H1 (cell line): ENCODE results near the gene NR3C2. TPM values are rescaled to one million over a fixed set of nuclear protein-coding genes. Genes with fewer than 3 reads are reported as not detected.

Source experiments
- CTCF ChIA-PET: fragments of 300-600 bp; sonication (Branson Sonifier 250); formaldehyde crosslinking; loops from one replicate; lab custom pipeline; 2021; ENCODE audit not compliant: partially characterized antibody; lab: Charles Lee
- POLR2A ChIA-PET: fragments of 300-600 bp; sonication (Branson Sonifier 250); formaldehyde crosslinking; loops from one replicate; lab custom pipeline; 2021; ENCODE audit warnings: inconsistent platforms; ENCODE audit not compliant: partially characterized antibody; lab: Charles Lee
- DNase-seq, 2 experiments: peaks; one replicate each; pipeline versions ENCODE4 v3.0.0 to v3.0.0-alpha.2; 2010 to 2022; ENCODE audit warnings: low spot score in 2 of 2, low read depth in 1 of 2, mixed read lengths in 1 of 2
- FAIRE-seq: peaks from 2 replicates; lab custom pipeline; 2011; peaks lifted over from hg19 to GRCh38; lab: Jason Lieb, UNC
- H2AFZ ChIP-seq: 2 replicates; pipeline ENCODE4 v1.8.1; 2012; ENCODE audit warnings: low read length, inconsistent platforms
- H2AK5ac ChIP-seq: 2 replicates; pipeline ENCODE4 v1.6.1; 2013; ENCODE audit warnings: low read depth, low read length
- H2BK120ac ChIP-seq: replicated peaks from 2 replicates; pipeline ENCODE3; 2013; ENCODE audit warnings: low read depth, low read length, inconsistent platforms
- H2BK12ac ChIP-seq: 2 replicates; pipeline ENCODE4 v1.6.1; 2013; ENCODE audit warnings: low read depth, low read length
- H2BK15ac ChIP-seq: 2 replicates; pipeline ENCODE4 v1.6.1; 2013; ENCODE audit warnings: low read length
- H2BK20ac ChIP-seq: 2 replicates; pipeline ENCODE4 v1.6.1; 2013; ENCODE audit warnings: low read length
- H2BK5ac ChIP-seq: 2 replicates; pipeline ENCODE4 v1.6.1; 2013; ENCODE audit warnings: low read depth, low read length
- H3K14ac ChIP-seq: 2 replicates; pipeline ENCODE4 v1.6.1; 2013; ENCODE audit warnings: inconsistent platforms; ENCODE audit not compliant: insufficient read length
- H3K18ac ChIP-seq: 2 replicates; pipeline ENCODE4 v1.6.1; 2013; ENCODE audit warnings: low read length; ENCODE audit errors: extremely low read depth
- H3K23ac ChIP-seq: 2 replicates; pipeline ENCODE4 v1.6.1; 2013; ENCODE audit warnings: inconsistent platforms; ENCODE audit not compliant: insufficient read length
- H3K23me2 ChIP-seq: 2 replicates; pipeline ENCODE4 v1.6.1; 2013; ENCODE audit warnings: low read depth, low read length
- H3K27ac ChIP-seq: 2 replicates; pipeline ENCODE4 v1.6.1; 2011; ENCODE audit warnings: low read depth, low read length, inconsistent platforms
- H3K27me3 ChIP-seq, 4 experiments: replicated peaks in 1 of 4; 1 replicate in 1 of 4; 2 replicates in 3 of 4; pipeline versions ENCODE4 v1.6.1 to v1.8.1; 2011 to 2013; ENCODE audit warnings: low read length in 3 of 4, mild to moderate bottlenecking in 3 of 4, inconsistent platforms in 2 of 4, mixed read lengths in 2 of 4, moderate library complexity in 1 of 4; ENCODE audit not compliant: control insufficient read depth in 3 of 4, insufficient read depth in 3 of 4; ENCODE audit errors: extremely low read depth in 1 of 4
- H3K36me3 ChIP-seq, 4 experiments: 2 replicates each; pipeline versions ENCODE4 v1.6.1 to v1.8.1; 2011 to 2013; ENCODE audit warnings: mild to moderate bottlenecking in 4 of 4, low read length in 3 of 4, moderate library complexity in 2 of 4, control low read depth in 1 of 4, inconsistent platforms in 1 of 4; ENCODE audit not compliant: insufficient read depth in 4 of 4, control insufficient read depth in 2 of 4
- H3K4ac ChIP-seq: replicated peaks from 2 replicates; pipeline ENCODE3; 2013; ENCODE audit warnings: low read length, low read depth, mixed read lengths, inconsistent platforms; ENCODE audit not compliant: insufficient read length
- H3K4me1 ChIP-seq, 4 experiments: replicated peaks in 1 of 4; 1 replicate in 1 of 4; 2 replicates in 3 of 4; pipeline versions ENCODE4 v1.6.1 to v1.8.1; 2011 to 2013; ENCODE audit warnings: low read length in 3 of 4, inconsistent platforms in 2 of 4, mixed read lengths in 1 of 4; ENCODE audit not compliant: insufficient read depth in 4 of 4, control insufficient read depth in 3 of 4
- H3K4me2 ChIP-seq, 2 experiments: 2 replicates each; pipeline versions ENCODE4 v1.6.1 to v1.8.1; 2011 to 2013; ENCODE audit warnings: low read depth in 2 of 2, low read length in 2 of 2, control low read depth in 1 of 2, inconsistent platforms in 1 of 2, mild to moderate bottlenecking in 1 of 2; ENCODE audit not compliant: insufficient read depth in 1 of 2
- H3K4me3 ChIP-seq, 4 experiments: fragments of 200-600, 300-600 bp in 1 of 4; sonication (generic), shearing (Covaris generic), sonication (Bioruptor Twin) in 1 of 4; 2 replicates each; pipeline versions ENCODE4 v1.5.1 to v1.8.1; 2011 to 2016; ENCODE audit warnings: low read length in 4 of 4, low read depth in 3 of 4, control low read depth in 2 of 4, inconsistent platforms in 2 of 4, mild to moderate bottlenecking in 2 of 4, mixed read lengths in 1 of 4, moderate library complexity in 1 of 4; ENCODE audit not compliant: insufficient read depth in 2 of 4; ENCODE audit errors: extremely low read depth in 1 of 4
- H3K56ac ChIP-seq: replicated peaks from 2 replicates; pipeline ENCODE3; 2013; ENCODE audit warnings: low read depth, mild to moderate bottlenecking, mixed read lengths, low read length, inconsistent platforms; ENCODE audit not compliant: insufficient read length
- H3K79me1 ChIP-seq: 2 replicates; pipeline ENCODE4 v1.6.1; 2013; ENCODE audit warnings: low read depth, low read length, control low read depth
- H3K79me2 ChIP-seq, 2 experiments: 2 replicates each; pipeline versions ENCODE4 v1.6.1 to v1.8.1; 2012 to 2013; ENCODE audit warnings: low read length in 2 of 2, mild to moderate bottlenecking in 2 of 2, inconsistent platforms in 1 of 2; ENCODE audit not compliant: insufficient read depth in 2 of 2, control insufficient read depth in 1 of 2
- H3K9ac ChIP-seq, 4 experiments: replicated peaks in 1 of 4; 1 replicate in 1 of 4; 2 replicates in 3 of 4; pipeline versions ENCODE4 v1.6.1 to v1.8.1; 2011 to 2013; ENCODE audit warnings: low read depth in 3 of 4, low read length in 3 of 4, control low read depth in 2 of 4, mild to moderate bottlenecking in 2 of 4, moderate library complexity in 2 of 4, inconsistent platforms in 1 of 4; ENCODE audit errors: extremely low read depth in 1 of 4
- H3K9me3 ChIP-seq, 2 experiments: 2 replicates each; pipeline versions ENCODE4 v1.6.1 to v1.8.1; 2012 to 2013; ENCODE audit warnings: mild to moderate bottlenecking in 2 of 2, moderate library complexity in 2 of 2, control low read depth in 1 of 2, inconsistent platforms in 1 of 2, low read depth in 1 of 2, low read length in 1 of 2, mixed read lengths in 1 of 2; ENCODE audit not compliant: insufficient read depth in 2 of 2
- H4K20me1 ChIP-seq, 2 experiments: replicated peaks in 1 of 2; 2 replicates each; pipeline versions ENCODE3 to v1.8.1; 2011 to 2013; ENCODE audit warnings: inconsistent platforms in 2 of 2, low read length in 2 of 2, mild to moderate bottlenecking in 1 of 2; ENCODE audit not compliant: insufficient read depth in 2 of 2, control insufficient read depth in 1 of 2
- H4K5ac ChIP-seq: 2 replicates; pipeline ENCODE4 v1.6.1; 2013; ENCODE audit warnings: low read length, low read depth, mixed read lengths, inconsistent platforms; ENCODE audit not compliant: insufficient read length
- H4K8ac ChIP-seq: 2 replicates; pipeline ENCODE4 v1.8.0; 2013; ENCODE audit warnings: mild to moderate bottlenecking, moderate library complexity, low read length, inconsistent platforms; ENCODE audit not compliant: insufficient read depth; ENCODE audit errors: extremely low read depth
- H4K91ac ChIP-seq: replicated peaks from 2 replicates; pipeline ENCODE3; 2013; ENCODE audit warnings: low read length, mixed read lengths, inconsistent platforms; ENCODE audit not compliant: insufficient read length
- NANOG ChIP-seq: IDR thresholded peaks from 2 replicates; pipeline ENCODE4 v1.6.1; 2011; ENCODE audit warnings: low read length, low read depth, mild to moderate bottlenecking, inconsistent platforms; ENCODE audit not compliant: insufficient read depth, poor library complexity, severe bottlenecking
- TCF12 ChIP-seq: IDR thresholded peaks from 2 replicates; pipeline ENCODE4 v1.6.1; 2011; ENCODE audit warnings: low read depth, mild to moderate bottlenecking, low read length
- WGBS, 2 experiments: shearing (Covaris generic) in 1 of 2; methylation state at CpG; one replicate each; pipeline versions ENCODE4 v1.1.6 to v1.1.7; 2013 to 2015; ENCODE audit warnings: low lambda C conversion rate in 2 of 2, mixed read lengths in 2 of 2, inconsistent platforms in 1 of 2, low coverage in 1 of 2, missing lambda C conversion rate in 1 of 2; ENCODE audit not compliant: insufficient replicate concordance in 2 of 2, insufficient coverage in 1 of 2, insufficient read length in 1 of 2; ENCODE audit errors: extremely low coverage in 1 of 2, missing lambda C conversion rate in 1 of 2; 5-methylcytosine and 5-hydroxymethylcytosine counted together
- polyA plus RNA-seq, 7 experiments: library from polyadenylated mRNA; depleted of rRNA in 3 of 7; stranded (reverse) in 5 of 7; unstranded in 2 of 7; fragments of >200 nt in 5 of 7; fragments of 200-250 nt in 2 of 7; gene quantifications; 1 replicate in 5 of 7; 2 replicates in 1 of 7; 4 replicates in 1 of 7; pipeline versions ENCODE4 v1.2.1 to v1.2.3, GENCODE V29; 2011 to 2013; ENCODE audit warnings: missing spikeins in 2 of 7, mixed read lengths in 2 of 7
- total RNA-seq: library from RNA; stranded (reverse); fragmentation: NEBNext Ultra II Directional; extraction: Animal tissue kit (Norgen Biotek cat#: 25700); gene quantifications from 2 replicates; pipeline ENCODE4 v1.2.1, GENCODE V29; 2021
- TF ChIP-seq, protein P1 (sequence below): IDR thresholded peaks from 2 replicates; pipeline ENCODE4 v1.6.1; 2011; ENCODE audit warnings: low read depth, mild to moderate bottlenecking, low read length; ENCODE audit not compliant: insufficient read depth

Gene NR3C2
- total and polyA plus RNA-seq, 2 of the 8 experiments (the other 6 are each of a cell fraction or from before 2014, with no cell fraction given), result 0.80 to 3.9 TPM

DNA sequence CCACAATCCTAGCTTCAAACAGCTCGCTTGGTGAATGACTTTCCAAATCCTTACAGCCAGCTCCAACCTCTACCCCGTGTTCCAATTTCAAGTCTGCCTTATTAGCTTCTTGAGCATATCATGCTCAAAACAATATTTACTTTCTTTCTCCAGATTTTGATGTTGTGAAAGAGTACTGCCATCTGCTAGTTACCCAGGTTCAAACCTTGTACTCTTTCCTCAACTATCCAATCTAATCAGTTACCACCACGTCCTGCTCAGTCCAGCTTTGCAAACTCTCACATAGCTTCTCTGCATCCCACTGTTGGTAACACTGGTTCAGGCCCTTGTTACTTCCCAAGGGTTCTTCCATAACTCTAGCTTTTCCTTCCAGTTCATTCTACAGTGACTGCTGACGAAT, 179.1 kb downstream of the NR3C2 start:
- Histone ChIP-seq H3K79me2 (no peaks in the 10 kb centered on the region), H4K91ac (no peak overlapping the region), H3K4ac (no peak overlapping the region), H3K27me3 (no peaks in the 10 kb centered on the region), H2BK120ac (no peak overlapping the region), H4K5ac (no peak overlapping the region), H4K8ac (no peak overlapping the region), H3K4me3 (no peak overlapping the region), H3K23me2 (no peaks in the 10 kb centered on the region), H2AFZ (no peak overlapping the region), H3K18ac (no peak overlapping the region), H3K36me3 (no peaks in the 10 kb centered on the region), H2BK5ac (no peak overlapping the region), H2BK12ac (no peak overlapping the region), H4K20me1 (no peaks in the 10 kb centered on the region), H3K56ac (no peak overlapping the region), H2BK15ac (no peak overlapping the region), H3K79me1 (no peaks in the 10 kb centered on the region), H3K4me1 (no peaks in the 10 kb centered on the region), H3K23ac (no peak overlapping the region), H3K14ac (no peak overlapping the region), H3K4me2 (no peak overlapping the region), H2AK5ac (no peak overlapping the region), H2BK20ac (no peak overlapping the region), H3K27ac (no peak overlapping the region), H3K9me3 (no peaks in the 10 kb centered on the region), H3K9ac (no peak overlapping the region)
- FAIRE-seq, result no peak
- CTCF ChIA-PET, result no interaction called here
- WGBS, 2 experiments, result 88% methylated on average over 4 of the region's 4 CpGs; no CpG with 5 or more reads in 1 of the 2 experiments
- no peak for DNase-seq
- POLR2A ChIA-PET, result no interaction called here
- TF ChIP-seq TCF12 (no peak), NANOG (no peak)
- TF ChIP-seq, protein P1, sequence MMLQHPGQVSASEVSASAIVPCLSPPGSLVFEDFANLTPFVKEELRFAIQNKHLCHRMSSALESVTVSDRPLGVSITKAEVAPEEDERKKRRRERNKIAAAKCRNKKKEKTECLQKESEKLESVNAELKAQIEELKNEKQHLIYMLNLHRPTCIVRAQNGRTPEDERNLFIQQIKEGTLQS, result no peak
